GM18507 (cell line): ENCODE results near the gene KCNC1.

Source experiments
- DNase-seq: peaks from one replicate; pipeline ENCODE4 v3.0.0; 2011; ENCODE audit warnings: low read depth; ENCODE audit not compliant: insufficient read length; ENCODE audit errors: extremely low spot score
- FAIRE-seq: peaks from 2 replicates; lab custom pipeline; 2011; peaks lifted over from hg19 to GRCh38; lab: Jason Lieb, UNC

KCNC1 gene

DNA sequence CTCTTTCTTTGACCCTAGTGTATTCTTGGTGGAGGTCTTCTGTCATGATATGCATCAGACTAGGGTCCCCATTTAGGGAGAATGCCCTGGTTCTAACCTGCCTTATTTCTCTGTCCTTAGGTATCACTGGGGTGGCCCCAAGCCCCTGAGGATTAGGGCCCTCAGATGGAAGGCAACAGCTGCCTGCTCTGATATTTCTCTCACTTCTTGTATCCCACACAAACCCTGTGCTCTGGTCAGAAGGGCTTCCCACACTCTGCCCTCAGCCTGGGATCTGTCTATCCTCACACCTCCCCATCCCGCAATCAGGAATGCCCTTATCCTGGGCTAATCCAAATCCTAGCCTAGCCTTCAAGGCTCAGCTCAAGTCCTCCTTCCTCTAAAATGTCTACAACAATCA, 75.5 kb downstream of the KCNC1 start:
- FAIRE-seq = no peak

DNA sequence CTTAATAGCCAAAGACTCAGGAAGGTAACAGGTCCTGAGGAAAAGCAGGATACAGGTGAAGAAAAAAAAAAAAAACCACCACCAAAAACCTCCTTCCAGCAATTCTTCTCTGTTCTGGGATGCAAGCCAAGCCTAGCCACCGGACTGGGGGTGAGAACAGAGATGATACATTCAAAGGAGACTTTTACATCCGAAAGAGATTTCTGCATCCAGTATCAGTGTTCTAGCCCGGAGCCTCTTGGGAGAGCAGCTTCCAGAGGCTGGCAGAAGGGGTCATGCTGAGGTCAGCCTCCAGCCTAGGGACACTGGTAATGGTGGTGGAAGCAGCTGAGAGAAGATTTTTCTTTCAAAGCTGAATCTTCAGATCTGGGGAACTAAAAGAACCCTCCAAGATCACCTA, 76.2 kb downstream of the KCNC1 start:
- DNase-seq = no peak
- no peak for FAIRE-seq

More for the DNA sequence above, 75.5 kb downstream of the KCNC1 start:
- DNase-seq = no peak

DNA sequence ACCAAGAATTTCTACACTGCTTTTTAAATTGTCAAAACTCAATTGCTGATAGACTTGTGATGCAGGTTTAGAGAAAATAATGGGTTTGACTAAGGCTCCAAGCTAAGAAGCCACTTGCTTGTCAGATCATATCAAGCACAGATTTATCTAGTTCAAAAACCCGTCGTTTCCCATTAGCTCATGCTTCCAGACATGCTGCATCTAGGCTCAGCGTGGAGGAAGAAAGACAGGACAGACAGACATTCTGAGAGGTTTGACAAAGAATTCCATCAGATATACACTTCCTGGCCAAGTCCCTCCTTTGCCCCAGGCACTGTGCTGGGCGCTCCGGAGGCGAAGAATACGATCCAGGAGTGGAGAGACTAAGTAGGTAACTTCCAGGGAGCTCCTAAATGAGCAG, 76.8 kb downstream of the KCNC1 start:
- no peak for FAIRE-seq

DNA sequence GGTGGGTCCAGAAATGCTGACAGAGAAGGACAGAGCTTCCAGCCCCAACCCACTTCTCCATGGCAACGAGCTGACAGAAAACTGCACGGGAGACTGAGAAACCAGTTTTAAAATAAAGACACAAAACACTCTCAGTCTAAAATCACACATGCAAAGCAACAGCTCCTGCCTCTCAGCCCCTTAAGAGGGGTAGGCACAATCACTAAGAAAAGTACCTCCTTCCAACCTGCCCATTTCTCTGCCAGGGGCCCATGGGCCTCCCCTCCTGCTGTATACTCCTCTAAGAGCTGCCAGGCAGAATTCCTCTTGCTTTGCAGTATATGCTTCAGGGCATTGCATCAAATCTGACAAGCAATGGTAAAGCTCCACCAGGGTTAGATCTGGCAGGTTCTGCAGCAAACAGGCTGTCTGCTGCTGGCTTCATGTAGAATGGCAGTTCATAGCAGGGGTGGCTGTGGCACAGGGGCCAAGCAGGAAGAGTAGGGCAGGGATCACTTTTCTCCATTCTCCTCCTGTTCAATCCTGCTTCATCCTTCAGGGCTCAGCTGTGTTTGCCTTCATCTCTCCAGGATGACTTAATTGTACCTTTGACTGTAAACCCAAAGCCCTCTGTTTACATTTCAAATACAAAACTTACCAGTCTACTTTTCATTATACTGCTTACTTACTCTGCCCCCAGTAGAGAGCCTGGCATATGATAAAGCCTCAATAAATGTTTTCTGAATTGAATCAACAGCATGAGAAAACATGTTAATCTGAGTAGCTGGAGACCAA, 77.7 kb downstream of the KCNC1 start:
- DNase-seq (no peak), FAIRE-seq (no peak)

More for the DNA sequence above, 76.8 kb downstream of the KCNC1 start:
- DNase-seq = no peak

DNA sequence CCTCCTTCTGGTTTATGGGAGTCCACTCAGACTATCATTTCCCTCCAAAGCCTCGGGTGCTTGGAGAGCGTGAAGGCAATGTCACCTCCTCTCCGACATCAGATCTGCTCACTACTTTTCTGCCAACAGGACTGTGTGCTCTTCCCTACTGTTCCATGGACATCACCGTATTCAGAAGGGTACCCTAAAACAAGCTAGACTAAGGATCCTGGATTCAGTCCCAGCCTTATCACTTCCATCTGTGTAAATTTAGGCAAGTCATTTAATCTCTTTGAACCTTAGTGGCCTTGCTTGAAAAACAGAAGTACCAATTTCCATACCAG, 78.2 kb downstream of the KCNC1 start:
- FAIRE-seq (no peak), DNase-seq (no peak)

DNA sequence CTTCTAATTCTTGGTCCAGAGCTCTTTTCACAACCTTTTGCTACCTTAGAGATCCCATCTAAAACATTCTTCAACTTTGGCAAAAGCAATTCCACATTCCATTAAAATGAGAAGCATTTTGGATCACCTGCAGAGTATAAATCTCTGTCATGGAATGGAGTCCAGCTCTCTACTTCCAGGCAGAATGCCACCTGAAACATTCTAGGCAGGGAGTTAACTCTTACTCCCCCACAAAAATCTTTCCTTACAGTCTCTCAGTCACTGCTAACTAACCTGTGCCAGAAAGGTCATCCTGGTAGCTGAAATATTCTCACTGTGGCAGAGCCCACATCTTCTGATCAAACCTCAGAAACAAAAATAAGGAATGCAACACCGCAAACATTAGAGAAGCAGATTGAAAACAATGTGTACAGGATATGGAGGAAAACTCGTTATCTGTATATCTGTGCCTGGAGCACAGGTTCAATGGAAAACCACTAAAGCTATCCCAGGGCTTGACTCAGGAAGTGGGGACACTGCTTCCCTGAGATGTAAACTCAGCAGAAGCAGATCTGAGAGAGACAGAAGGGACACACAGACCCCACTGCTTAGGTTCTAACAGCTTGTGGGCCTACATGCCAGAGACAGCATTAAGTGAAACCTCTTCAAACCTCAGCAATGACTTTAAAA, 78.9 kb downstream of the KCNC1 start:
- FAIRE-seq (no peak), DNase-seq (no peak)

DNA sequence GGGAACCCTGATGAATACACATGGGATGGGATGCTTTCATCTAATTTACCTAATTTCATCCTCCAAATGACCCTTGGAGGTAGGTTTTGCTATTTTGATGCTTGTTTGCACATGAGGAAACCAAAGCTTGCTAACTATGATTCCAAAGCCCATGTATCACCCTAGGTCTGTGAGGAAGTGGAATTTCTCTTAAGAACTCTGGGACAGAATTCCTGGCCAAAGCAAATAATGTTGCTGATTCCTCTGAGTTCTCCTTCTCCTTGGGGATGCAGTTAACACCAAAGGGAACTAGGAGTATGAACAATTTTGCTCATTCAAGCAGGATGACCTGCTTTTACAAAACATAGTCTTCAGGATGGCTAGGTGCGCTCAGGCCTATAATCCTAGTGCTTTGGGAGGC, 80.0 kb downstream of the KCNC1 start:
- FAIRE-seq (no peak), DNase-seq (no peak)

DNA sequence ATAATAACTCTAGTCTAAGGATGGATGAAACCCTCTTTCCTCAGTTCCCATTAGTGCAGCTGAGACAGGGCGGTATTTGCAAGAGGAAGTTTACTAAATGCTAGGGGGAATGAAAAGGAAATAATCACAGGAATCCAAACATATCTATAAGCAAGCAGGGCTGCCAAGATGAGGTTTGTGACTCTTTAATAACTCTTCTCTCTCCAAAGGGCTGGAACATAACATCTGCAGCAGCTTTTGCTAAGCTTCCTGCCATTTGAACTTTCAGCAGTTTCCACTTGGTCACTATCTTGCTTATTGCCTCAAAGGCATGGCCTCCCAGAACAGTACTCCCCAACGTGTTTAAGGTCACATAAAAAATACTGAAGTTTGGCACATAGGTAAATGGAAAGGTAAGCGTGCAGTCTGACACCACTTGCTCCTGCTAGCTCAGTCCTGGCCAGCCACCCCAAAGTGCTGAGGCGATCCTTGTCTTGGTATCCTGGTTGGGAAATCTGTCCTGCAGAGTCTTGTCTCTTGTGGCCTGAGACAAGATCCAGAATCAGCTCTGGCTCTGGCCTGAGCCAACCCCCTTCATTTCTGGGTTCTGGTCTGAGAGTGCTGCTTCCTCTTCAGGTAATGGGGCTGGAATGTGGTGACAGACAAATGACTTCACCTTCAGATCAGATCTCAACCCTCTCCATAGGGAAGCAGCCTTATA, 81.8 kb downstream of the KCNC1 start:
- FAIRE-seq (no peak), DNase-seq (no peak)

DNA sequence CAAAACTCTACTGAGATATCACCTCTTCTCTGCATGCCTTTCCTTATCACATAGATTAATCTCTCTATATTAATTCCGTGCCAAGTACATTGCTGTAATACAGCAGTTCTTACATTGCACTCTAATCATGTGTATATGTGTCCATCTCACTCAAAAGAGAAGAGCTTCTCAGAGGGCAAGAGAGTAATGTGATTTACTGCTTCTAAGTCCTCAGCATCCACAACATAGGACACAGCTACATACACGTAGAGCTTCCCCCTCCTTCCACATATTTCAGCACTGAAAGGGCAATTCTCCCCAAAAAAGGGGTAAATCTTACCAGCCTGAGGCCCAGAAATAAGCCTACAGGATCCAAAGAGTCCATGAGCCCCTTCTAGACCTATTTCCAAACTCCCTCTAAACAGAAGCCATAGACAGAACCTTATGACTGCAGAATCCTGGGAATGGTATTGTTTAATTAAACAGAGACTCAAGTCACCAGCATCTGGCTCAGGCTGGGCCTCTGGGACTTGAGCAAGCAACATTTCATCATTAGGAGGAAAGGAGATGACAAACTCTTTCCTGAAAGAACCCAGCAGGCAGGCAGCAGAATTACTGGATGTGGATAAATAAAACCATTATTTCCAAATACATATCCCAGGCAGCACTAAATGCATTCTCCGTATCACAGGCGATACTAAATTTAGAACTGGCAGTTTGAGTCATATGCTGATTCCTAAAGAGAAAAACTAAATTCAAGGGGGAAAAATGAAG, 87.2 kb downstream of the KCNC1 start:
- DNase-seq (no peak), FAIRE-seq (no peak)

DNA sequence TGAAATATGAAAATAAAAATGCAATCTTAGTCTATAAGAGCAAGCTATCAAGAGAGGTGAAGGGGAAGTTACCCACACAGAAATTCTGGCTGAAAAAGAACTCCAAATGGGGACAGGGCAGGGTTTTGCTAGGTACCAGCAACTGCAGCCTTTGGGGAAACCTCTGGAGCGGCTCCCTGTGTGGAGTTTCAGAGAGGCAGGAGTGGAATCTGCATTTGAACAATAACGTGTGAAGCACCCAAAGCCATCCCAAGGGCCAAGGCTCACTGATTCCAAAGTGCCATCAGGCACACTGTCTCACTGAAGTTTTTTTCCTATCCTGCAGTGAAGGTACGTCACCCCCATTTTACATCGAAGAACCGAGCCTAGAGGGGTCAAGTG, 87.8 kb downstream of the KCNC1 start:
- no peak for FAIRE-seq
- no peak for DNase-seq

DNA sequence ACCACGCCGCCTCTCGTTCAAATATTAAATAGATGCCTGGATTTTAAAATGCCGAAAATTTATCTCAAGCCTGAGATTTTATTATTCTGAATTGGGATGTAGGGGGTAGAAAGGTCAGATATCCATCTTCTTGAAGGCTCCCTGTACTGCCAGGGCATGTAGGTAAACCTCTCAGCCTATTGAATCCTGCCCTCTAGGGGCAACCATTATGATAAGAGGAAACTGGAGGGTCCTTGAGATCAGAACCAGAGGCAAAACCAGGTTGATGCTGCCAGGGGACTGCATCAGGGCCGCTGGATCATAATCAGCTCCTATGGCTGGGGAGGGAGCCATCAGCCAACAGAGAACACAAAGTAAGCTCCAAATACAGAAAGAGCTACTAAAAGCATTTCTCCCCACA, 92.4 kb downstream of the KCNC1 start:
- FAIRE-seq = no peak
- DNase-seq = no peak

DNA sequence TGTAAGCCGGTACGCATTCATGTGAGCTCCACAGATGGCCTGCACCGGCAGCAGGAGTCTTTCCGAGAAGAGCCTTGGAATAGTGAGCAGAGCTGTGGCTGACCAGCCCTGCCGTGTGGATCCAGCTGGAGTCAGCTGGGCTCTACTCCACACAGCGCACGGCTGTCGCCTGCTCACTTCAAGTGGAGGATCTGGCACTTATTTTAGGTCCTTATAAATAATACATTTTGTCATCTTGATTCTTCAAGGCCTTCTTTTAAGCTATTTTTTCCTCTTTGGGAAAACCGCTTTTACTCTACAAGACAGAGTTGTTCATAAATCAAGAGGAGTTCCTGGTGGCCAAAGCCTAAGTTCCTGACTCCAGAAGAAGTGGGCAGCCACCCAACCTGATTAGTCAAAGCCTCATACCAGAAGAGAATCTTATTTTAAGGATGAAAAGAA, 93.8 kb downstream of the KCNC1 start:
- no peak for FAIRE-seq
- no peak for DNase-seq

DNA sequence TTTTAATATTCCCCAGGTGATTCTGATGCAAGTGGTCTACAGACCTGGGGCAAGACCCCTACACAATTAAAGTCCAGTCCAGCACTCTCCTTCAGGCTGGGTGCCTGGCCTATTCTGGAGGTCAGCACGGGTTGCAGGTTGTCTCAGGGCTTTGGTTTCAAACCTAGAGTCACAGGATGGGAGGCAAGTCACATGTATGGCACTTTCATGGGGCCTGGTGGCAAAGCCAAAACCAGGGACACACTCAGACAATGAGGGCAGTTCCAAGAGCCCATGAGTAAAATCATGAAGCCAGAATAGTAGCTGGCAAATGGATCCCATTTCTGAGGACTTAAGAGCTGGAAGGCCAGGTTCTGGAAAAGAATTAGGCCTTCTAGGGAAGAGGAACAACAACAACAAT, 96.6 kb downstream of the KCNC1 start:
- DNase-seq (no peak), FAIRE-seq (no peak)

DNA sequence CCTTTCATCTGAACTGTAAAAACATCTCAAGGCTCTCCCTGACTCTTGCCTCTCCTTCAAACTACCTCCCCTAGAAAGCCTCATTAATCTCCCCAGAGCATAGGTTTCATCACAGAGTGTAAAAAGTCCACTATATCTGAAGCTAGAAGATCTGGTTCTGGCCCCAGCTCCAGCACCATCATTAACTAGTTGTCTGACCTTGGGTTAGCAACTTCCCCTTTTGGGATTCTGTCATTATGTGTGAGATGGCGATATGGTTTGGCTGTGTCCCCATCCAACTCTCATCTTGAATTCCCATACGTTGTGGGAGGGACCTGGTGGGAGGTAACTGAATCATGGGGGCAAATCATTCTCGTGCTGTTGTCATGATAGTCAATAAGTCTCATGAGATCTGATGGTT, 97.3 kb downstream of the KCNC1 start:
- DNase-seq = no peak
- no peak for FAIRE-seq
